Adrenal gland (tissue), 12 donors: ENCODE measurements around the gene KIF26B. TPM values are rescaled to one million over a fixed set of nuclear protein-coding genes. Genes with fewer than 3 reads are reported as not detected.

Experiments used
- DNase-seq, 7 donors: peaks; one replicate each; pipeline ENCODE4 v3.0.0-alpha.2; 2019 to 2020
- H3K27ac ChIP-seq, 5 donors: fragments of 200-600 bp; sonication (generic) in 4 of 5; 1 replicate in 3 of 5; 2 replicates in 2 of 5; pipeline versions ENCODE4 v1.5.1 to v1.8.0; 2016 to 2020; ENCODE audit warnings: mild to moderate bottlenecking in 1 of 5
- H3K27me3 ChIP-seq: fragments of 200-600 bp; 2 replicates; pipeline ENCODE4 v1.8.0; 2021
- H3K36me3 ChIP-seq, 2 donors: fragments of 200-600 bp; replicated peaks in 1 of 2; 1 replicate in 1 of 2; 2 replicates in 1 of 2; pipeline versions ENCODE4 v1.5.1 to v1.8.0; 2018 to 2022
- H3K4me1 ChIP-seq, 2 donors: fragments of 200-600 bp; replicated peaks in 1 of 2; 1 replicate in 1 of 2; 2 replicates in 1 of 2; pipeline versions ENCODE4 v1.5.1 to v1.8.0; 2018 to 2021
- H3K4me3 ChIP-seq, 4 donors: fragments of 200-600 bp; sonication (generic) in 3 of 4; one replicate each; pipeline ENCODE4 v1.5.1; 2016 to 2018
- H3K9me3 ChIP-seq, 3 donors: fragments of 200-600 bp; sonication (generic) in 1 of 3; replicated peaks in 1 of 3; 1 replicate in 2 of 3; 2 replicates in 1 of 3; pipeline versions ENCODE4 v1.5.1 to v1.8.0; 2016 to 2021
- POLR2A ChIP-seq, 2 donors: fragments of 450-650 bp; IDR thresholded peaks; one replicate each; pipeline ENCODE4 v1.6.1; 2017; ENCODE audit warnings: antibody characterized with exemption in 2 of 2, mild to moderate bottlenecking in 2 of 2, moderate library complexity in 1 of 2
- WGBS, 4 donors: extraction: QIAGEN DNeasy Blood & Tissue Kit in 2 of 4; methylation state at CpG; one replicate each; pipeline versions ENCODE4 v1.1.5 to v1.1.7; 2013 to 2017; 5-methylcytosine and 5-hydroxymethylcytosine counted together
- intact Hi-C, 2 donors: fragments of 100-400 bp; cut with DNase I; formaldehyde crosslinking; loops; one replicate each; pipeline versions ENCODE4 v1.14.1 to v1.15.0; 2022 to 2023
- polyA plus RNA-seq, 3 donors: library from polyadenylated mRNA; stranded (reverse); fragments of 200-250 nt in 2 of 3; fragments of 350-450 nt in 1 of 3; fragmentation: Illumina TruSeq in 1 of 3; extraction: RNeasy Lipid Tissue Mini Kit (QIAGEN cat#74804) in 1 of 3; gene quantifications; one replicate each; pipeline ENCODE4 v1.2.3, GENCODE V29; 2013 to 2014
- total RNA-seq, 9 donors: library from RNA; depleted of rRNA in 4 of 9; stranded (reverse); fragments of >200 nt in 4 of 9; fragments of 120-200 nt in 1 of 9; fragmentation: NEBNext Ultra II Directional in 1 of 9; extraction: Animal tissue kit (Norgen Biotek cat#: 25700) in 1 of 9; gene quantifications; one replicate each; pipeline versions ENCODE4 v1.1.0 to v1.2.4, GENCODE V29; 2013 to 2023
- TF ChIP-seq, protein P1 (sequence below), 6 experiments: fragments of 450-650 bp in 4 of 6; fragments of 200-600 bp in 2 of 6; sonication (generic) in 1 of 6; IDR thresholded peaks; 1 replicate in 5 of 6; 2 replicates in 1 of 6; pipeline versions ENCODE4 v1.5.1 to v1.8.0; 2016 to 2021; ENCODE audit warnings: antibody characterized with exemption in 6 of 6, mild to moderate bottlenecking in 2 of 6, moderate library complexity in 1 of 6
- donor health status: healthy with polysubstance abuse.
- donor health status: Bipolar disorder and iron deficiency.
- donor health status: DM: yes; HTN: yes; CAD: no.
- donor health status: DM: no; HTN: no; CAD: no.
- donor health status: DM: no; HTN: no; CAD: no.
- donor health status: DM: yes; HTN: yes; CAD: no.

KIF26B gene
- total and polyA plus RNA-seq, 12 donors = 0.20 to 4.6 (median 2.6) TPM

- H3K4me3 ChIP-seq = no peak overlapping the region
- H3K27me3 ChIP-seq = no peaks in the 10 kb centered on the region
- intact Hi-C loops = no loop called here
- no peaks in the 10 kb centered on the region for H3K4me1 ChIP-seq
- H3K27ac ChIP-seq = no peak overlapping the region
- DNase-seq = peak; percentile 32 to 88 (median 84)
- TF ChIP-seq, protein P1, sequence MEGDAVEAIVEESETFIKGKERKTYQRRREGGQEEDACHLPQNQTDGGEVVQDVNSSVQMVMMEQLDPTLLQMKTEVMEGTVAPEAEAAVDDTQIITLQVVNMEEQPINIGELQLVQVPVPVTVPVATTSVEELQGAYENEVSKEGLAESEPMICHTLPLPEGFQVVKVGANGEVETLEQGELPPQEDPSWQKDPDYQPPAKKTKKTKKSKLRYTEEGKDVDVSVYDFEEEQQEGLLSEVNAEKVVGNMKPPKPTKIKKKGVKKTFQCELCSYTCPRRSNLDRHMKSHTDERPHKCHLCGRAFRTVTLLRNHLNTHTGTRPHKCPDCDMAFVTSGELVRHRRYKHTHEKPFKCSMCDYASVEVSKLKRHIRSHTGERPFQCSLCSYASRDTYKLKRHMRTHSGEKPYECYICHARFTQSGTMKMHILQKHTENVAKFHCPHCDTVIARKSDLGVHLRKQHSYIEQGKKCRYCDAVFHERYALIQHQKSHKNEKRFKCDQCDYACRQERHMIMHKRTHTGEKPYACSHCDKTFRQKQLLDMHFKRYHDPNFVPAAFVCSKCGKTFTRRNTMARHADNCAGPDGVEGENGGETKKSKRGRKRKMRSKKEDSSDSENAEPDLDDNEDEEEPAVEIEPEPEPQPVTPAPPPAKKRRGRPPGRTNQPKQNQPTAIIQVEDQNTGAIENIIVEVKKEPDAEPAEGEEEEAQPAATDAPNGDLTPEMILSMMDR (IDR thresholded peaks at IDR 0.05) = peak in 2 of 6 experiments; percentile 13 to 16
- no peak for TF ChIP-seq POLR2A (IDR thresholded peaks at IDR 0.05)
- no peaks in the 10 kb centered on the region for H3K9me3 ChIP-seq
- 31 to 44% (median 34%) methylated on average over 7 of the region's 7 CpGs for WGBS, 4 donors
- no peaks in the 10 kb centered on the region for H3K36me3 ChIP-seq
Measured at GRCh38 chr1:245500546-245500945, 345.8 kb downstream of the KIF26B start.

DNA sequence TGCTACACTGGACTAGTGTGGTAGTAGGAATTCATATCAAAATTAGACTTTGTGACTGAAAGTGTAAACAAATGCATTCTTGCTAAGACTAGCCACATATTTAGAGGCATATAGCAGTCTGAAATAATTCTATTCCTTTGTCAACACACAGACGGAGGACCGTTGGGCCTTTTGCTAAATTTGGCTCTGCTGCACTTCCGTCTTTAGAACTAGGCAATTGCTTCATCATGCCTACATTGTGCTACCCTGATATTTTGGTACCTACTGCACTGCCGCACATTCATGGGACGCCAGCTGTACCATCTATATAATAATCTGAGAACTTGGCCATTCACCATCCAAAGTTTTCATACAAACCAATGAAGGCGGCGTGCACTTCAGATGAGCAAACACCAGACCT is 346.8 kb downstream of the KIF26B start:
- Histone ChIP-seq H3K27ac (no peak overlapping the region), H3K9me3 (no peaks in the 10 kb centered on the region), H3K4me1 (no peaks in the 10 kb centered on the region), H3K36me3 (no peaks in the 10 kb centered on the region), H3K27me3 (no peaks in the 10 kb centered on the region), H3K4me3 (no peak overlapping the region)
- intact Hi-C loops = no loop called here
- DNase-seq = no peak
- WGBS, 4 donors = 90 to 93% (median 91%) methylated on average over 6 to 7 of the region's 7 CpGs
- TF ChIP-seq, protein P1 (IDR thresholded peaks at IDR 0.05) = no peak
- no peak for TF ChIP-seq POLR2A (IDR thresholded peaks at IDR 0.05)

DNA sequence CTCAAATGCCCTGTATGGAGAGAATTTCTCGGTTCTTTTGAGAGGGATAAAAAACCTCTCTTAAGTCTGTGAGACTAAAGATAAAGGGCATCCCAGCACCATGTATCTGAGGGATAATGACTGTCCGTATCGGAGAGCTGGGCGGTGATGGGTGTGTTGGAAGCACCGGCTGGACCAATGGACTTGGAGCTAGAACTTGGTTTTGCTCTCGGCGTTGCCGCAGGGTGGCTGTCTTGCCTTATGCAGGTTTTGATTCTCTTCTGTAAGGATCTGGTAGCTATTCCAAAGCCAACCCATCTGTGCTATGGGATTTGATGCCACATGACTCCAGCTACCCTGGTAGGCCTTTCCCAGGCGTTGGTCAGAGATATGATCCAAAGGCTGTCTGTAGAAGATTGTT is 348.8 kb downstream of the KIF26B start:
- WGBS, 4 donors = 95 to 97% (median 96%) methylated on average over 8 to 9 of the region's 9 CpGs
- DNase-seq = no peak
- no peak overlapping the region for H3K27ac ChIP-seq

DNA sequence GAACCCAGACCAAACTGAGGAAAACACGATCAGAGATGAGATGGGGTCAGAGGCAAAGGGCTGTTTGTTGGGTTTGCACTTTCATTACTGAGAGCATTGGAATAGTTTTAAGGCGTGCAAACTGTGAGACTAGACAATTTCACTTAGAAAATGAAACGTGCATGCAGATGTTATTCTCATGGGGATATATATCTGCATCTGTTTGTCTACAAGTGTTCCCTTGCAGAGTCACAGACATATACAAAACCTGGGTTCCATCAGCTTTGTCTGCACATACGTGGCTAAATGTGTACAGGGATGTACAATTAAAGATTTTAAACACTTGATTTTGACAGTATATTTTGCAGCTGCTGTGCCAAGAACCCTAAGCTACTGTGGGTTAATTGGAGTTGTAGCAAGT is 355.4 kb downstream of the KIF26B start:
- WGBS, 4 donors = 36 to 45% (median 41%) methylated on average over 4 of the region's 4 CpGs
- no peaks in the 10 kb centered on the region for H3K4me1 ChIP-seq
- TF ChIP-seq, protein P1 (IDR thresholded peaks at IDR 0.05) = no peak
- no peak for TF ChIP-seq POLR2A (IDR thresholded peaks at IDR 0.05)
- no peak overlapping the region for H3K27ac ChIP-seq
- intact Hi-C loops = no loop called here
- no peak for DNase-seq
- H3K27me3 ChIP-seq = no peaks in the 10 kb centered on the region
- H3K4me3 ChIP-seq = no peak overlapping the region
- no peaks in the 10 kb centered on the region for H3K9me3 ChIP-seq
- H3K36me3 ChIP-seq = no peaks in the 10 kb centered on the region

More for the DNA sequence above, 348.8 kb downstream of the KIF26B start:
- no peaks in the 10 kb centered on the region for H3K27me3 ChIP-seq
- H3K36me3 ChIP-seq = no peaks in the 10 kb centered on the region
- TF ChIP-seq, protein P1 (IDR thresholded peaks at IDR 0.05) = no peak
- no peak for TF ChIP-seq POLR2A (IDR thresholded peaks at IDR 0.05)
- no peaks in the 10 kb centered on the region for H3K4me1 ChIP-seq
- intact Hi-C loops = no loop called here
- no peaks in the 10 kb centered on the region for H3K9me3 ChIP-seq
- no peak overlapping the region for H3K4me3 ChIP-seq
